H9 (cell line): ENCODE results near the gene MSL1. TPM values are rescaled to one million over a fixed set of nuclear protein-coding genes. Genes with fewer than 3 reads are reported as not detected.
A peak's percentile ranks its signal among the peaks of the same experiment; 100 is the strongest.

Experiments used
- DNase-seq: peaks from one replicate; pipeline ENCODE4 v3.0.0-alpha.2; 2017
- H2AFZ ChIP-seq: one replicate; pipeline ENCODE4 v1.6.1; 2013; ENCODE audit warnings: mild to moderate bottlenecking, low read length, control low read depth, moderate library complexity
- H2AK5ac ChIP-seq: 2 replicates; pipeline ENCODE4 v1.6.1; 2013; ENCODE audit warnings: low read length, control low read depth, mixed read lengths; ENCODE audit not compliant: insufficient read length
- H2BK120ac ChIP-seq: one replicate; pipeline ENCODE4 v1.6.1; 2013; ENCODE audit warnings: low read depth, mild to moderate bottlenecking, low read length, control low read depth, inconsistent platforms; ENCODE audit not compliant: poor library complexity, severe bottlenecking
- H2BK12ac ChIP-seq: 2 replicates; pipeline ENCODE4 v1.6.1; 2013; ENCODE audit warnings: low read length, control low read depth, mixed read lengths, low read depth; ENCODE audit not compliant: insufficient read length
- H2BK15ac ChIP-seq: 2 replicates; pipeline ENCODE4 v1.6.1; 2013; ENCODE audit warnings: low read depth, low read length, control low read depth
- H2BK20ac ChIP-seq: one replicate; pipeline ENCODE4 v1.6.1; 2013; ENCODE audit warnings: low read depth, mild to moderate bottlenecking, low read length, control low read depth, inconsistent platforms; ENCODE audit not compliant: poor library complexity, severe bottlenecking
- H2BK5ac ChIP-seq: 2 replicates; pipeline ENCODE4 v1.6.1; 2013; ENCODE audit warnings: low read length, control low read depth, mixed read lengths; ENCODE audit not compliant: insufficient read length
- H3K14ac ChIP-seq: 2 replicates; pipeline ENCODE4 v1.6.1; 2013; ENCODE audit warnings: low read length, control low read depth; ENCODE audit not compliant: insufficient read depth
- H3K18ac ChIP-seq: 2 replicates; pipeline ENCODE4 v1.6.1; 2013; ENCODE audit warnings: low read depth, mild to moderate bottlenecking, mixed read lengths, low read length, control low read depth; ENCODE audit not compliant: insufficient read length
- H3K23ac ChIP-seq: 2 replicates; pipeline ENCODE4 v1.6.1; 2013; ENCODE audit warnings: low read length, control low read depth, mixed read lengths, low read depth; ENCODE audit not compliant: insufficient read length
- H3K23me2 ChIP-seq: 2 replicates; pipeline ENCODE4 v1.6.1; 2013; ENCODE audit warnings: low read depth, mild to moderate bottlenecking, mixed read lengths, low read length, control low read depth; ENCODE audit not compliant: insufficient read length, poor library complexity, severe bottlenecking
- H3K27ac ChIP-seq: 2 replicates; pipeline ENCODE4 v1.5.1; 2013; ENCODE audit warnings: low read length, control low read depth, mixed read lengths, low read depth; ENCODE audit not compliant: insufficient read length
- H3K27me3 ChIP-seq: 2 replicates; pipeline ENCODE4 v1.6.1; 2013; ENCODE audit warnings: low read length, control low read depth, inconsistent platforms; ENCODE audit not compliant: insufficient read depth
- H3K4ac ChIP-seq: 2 replicates; pipeline ENCODE4 v1.6.1; 2013; ENCODE audit warnings: low read depth, mild to moderate bottlenecking, control low read depth, inconsistent platforms, low read length, moderate library complexity
- H3K4me1 ChIP-seq: 2 replicates; pipeline ENCODE4 v1.6.1; 2013; ENCODE audit warnings: low read length, control low read depth, inconsistent platforms; ENCODE audit not compliant: insufficient read depth
- H3K4me2 ChIP-seq: 2 replicates; pipeline ENCODE4 v1.6.1; 2013; ENCODE audit warnings: low read length, control low read depth, mixed read lengths; ENCODE audit not compliant: insufficient read length, insufficient read depth
- H3K56ac ChIP-seq: 2 replicates; pipeline ENCODE4 v1.6.1; 2013; ENCODE audit warnings: low read depth, mild to moderate bottlenecking, mixed read lengths, low read length, control low read depth; ENCODE audit not compliant: insufficient read length
- H3K79me1 ChIP-seq: 2 replicates; pipeline ENCODE4 v1.6.1; 2013; ENCODE audit warnings: low read depth, mild to moderate bottlenecking, moderate library complexity, low read length, control low read depth, inconsistent platforms; ENCODE audit not compliant: insufficient read depth, poor library complexity, severe bottlenecking
- H3K79me2 ChIP-seq: 2 replicates; pipeline ENCODE4 v1.6.1; 2013; ENCODE audit warnings: low read length, control low read depth, inconsistent platforms; ENCODE audit not compliant: insufficient read depth
- H3K9ac ChIP-seq: 2 replicates; pipeline ENCODE4 v1.6.1; 2013; ENCODE audit warnings: low read length, control low read depth, mixed read lengths; ENCODE audit not compliant: insufficient read length; ENCODE audit errors: extremely low read depth
- H3K9me3 ChIP-seq: one replicate; pipeline ENCODE4 v1.6.1; 2013; ENCODE audit warnings: low read depth, low read length, inconsistent platforms; ENCODE audit not compliant: control insufficient read depth
- H3T11ph ChIP-seq: one replicate; pipeline ENCODE4 v1.6.1; 2013; ENCODE audit warnings: mild to moderate bottlenecking, low read length, control low read depth, inconsistent platforms
- H4K20me1 ChIP-seq: one replicate; pipeline ENCODE4 v1.6.1; 2013; ENCODE audit not compliant: control insufficient read depth, insufficient read length, insufficient read depth
- H4K5ac ChIP-seq: 2 replicates; pipeline ENCODE4 v1.6.1; 2013; ENCODE audit warnings: low read depth, mild to moderate bottlenecking, mixed read lengths, low read length, control low read depth; ENCODE audit not compliant: insufficient read length
- H4K8ac ChIP-seq: replicated peaks from 2 replicates; pipeline ENCODE4 v1.6.1; 2013; ENCODE audit warnings: low read length, control low read depth, mixed read lengths, low read depth; ENCODE audit not compliant: insufficient read length
- H4K91ac ChIP-seq: 2 replicates; pipeline ENCODE4 v1.6.1; 2013; ENCODE audit warnings: low read depth, mild to moderate bottlenecking, moderate library complexity, mixed read lengths, low read length, control low read depth; ENCODE audit not compliant: insufficient read length
- H3K27ac Mint-ChIP-seq, 3 experiments: 2 replicates in 2 of 3; 3 replicates in 1 of 3; pipeline ENCODE4 v1.8.0; 2020 to 2021; ENCODE audit warnings: mixed read lengths in 3 of 3, mild to moderate bottlenecking in 1 of 3, moderate library complexity in 1 of 3
- H3K27me3 Mint-ChIP-seq: 2 replicates; pipeline ENCODE4 v1.8.0; 2021; ENCODE audit warnings: low read depth, mild to moderate bottlenecking, moderate library complexity, mixed read lengths
- H3K36me3 Mint-ChIP-seq, 3 experiments: 2 replicates in 2 of 3; 3 replicates in 1 of 3; pipeline ENCODE4 v1.8.0; 2020 to 2021; ENCODE audit warnings: low read depth in 3 of 3, mixed read lengths in 3 of 3; ENCODE audit not compliant: insufficient read depth in 1 of 3
- H3K4me1 Mint-ChIP-seq, 2 experiments: 2 replicates each; pipeline ENCODE4 v1.8.0; 2020; ENCODE audit warnings: mixed read lengths in 2 of 2
- H3K4me3 Mint-ChIP-seq, 2 experiments: 2 replicates in 1 of 2; 3 replicates in 1 of 2; pipeline ENCODE4 v1.8.0; 2020 to 2021; ENCODE audit warnings: mild to moderate bottlenecking in 2 of 2, mixed read lengths in 2 of 2, moderate library complexity in 1 of 2
- H3K9me3 Mint-ChIP-seq, 2 experiments: 2 replicates in 1 of 2; 3 replicates in 1 of 2; pipeline ENCODE4 v1.8.0; 2020; ENCODE audit warnings: mild to moderate bottlenecking in 2 of 2, mixed read lengths in 2 of 2, moderate library complexity in 1 of 2
- CTCF ChIP-seq: fragments of 200-600 bp; sonication (generic); conservative IDR thresholded peaks from 3 replicates; pipeline ENCODE4 v1.8.0; 2021; ENCODE audit warnings: antibody characterized with exemption, mild to moderate bottlenecking
- WGBS: extraction: QIAGEN DNeasy Blood & Tissue Kit; methylation state at CpG from one replicate; pipeline ENCODE4 v1.1.7; 2013; ENCODE audit warnings: missing lambda C conversion rate, low lambda C conversion rate, mixed read lengths; ENCODE audit not compliant: insufficient read length; ENCODE audit errors: extremely low coverage; 5-methylcytosine and 5-hydroxymethylcytosine counted together
- total RNA-seq: library from RNA; stranded (reverse); gene quantifications from 2 replicates; pipeline ENCODE4 v1.2.1, GENCODE V29; 2021

Gene MSL1
- total RNA-seq, 1 experiment from 2014 or later = 105 TPM

- Histone ChIP-seq H3K79me1 (no peaks in the 10 kb centered on the region), H3K14ac (no peak within 1 kb of the TSS), H3K56ac (no peak within 1 kb of the TSS), H3K27me3 (no peaks in the 10 kb centered on the region; the same call in 1 of the 2 replicates), H3K27ac (no peak within 1 kb of the TSS), H2BK20ac (no peak within 1 kb of the TSS), H2BK120ac (no peak within 1 kb of the TSS), H4K20me1 (peaks cover 2% of the 10 kb centered on the region), H2BK5ac (no peak within 1 kb of the TSS), H3K9ac (no peak within 1 kb of the TSS), H3T11ph (no peak within 1 kb of the TSS), H4K5ac (no peak within 1 kb of the TSS), H4K8ac (no peak within 1 kb of the TSS), H3K4me1 (peaks cover 5% of the 10 kb centered on the region; the same call in 1 of the 2 replicates), H2AFZ (no peak within 1 kb of the TSS), H4K91ac (no peak within 1 kb of the TSS), H2BK15ac (no peak within 1 kb of the TSS), H3K18ac (no peak within 1 kb of the TSS), H2BK12ac (no peak within 1 kb of the TSS), H3K23ac (no peak within 1 kb of the TSS), H3K4me2 (peak within 1 kb of the TSS; percentile 47), H3K4ac (no peak within 1 kb of the TSS), H3K9me3 (no peaks in the 10 kb centered on the region), H3K79me2 (no peaks in the 10 kb centered on the region), H3K23me2 (no peaks in the 10 kb centered on the region), H2AK5ac (no peak within 1 kb of the TSS)
- no peak for TF ChIP-seq CTCF
- Mint-ChIP-seq H3K4me3 (peak within 1 kb of the TSS; percentile 51 to 75), H3K27ac (peak within 1 kb of the TSS in 2 of 3 experiments; percentile 28 to 40; a peak in 1 of 7 replicates), H3K36me3 (peaks cover 15 to 41% (median 30%) of the 10 kb centered on the region in 3 experiments), H3K9me3 (no peaks in the 10 kb centered on the region), H3K27me3 (no peaks in the 10 kb centered on the region; the same call in 1 of the 2 replicates), H3K4me1 (peaks cover 25 to 33% of the 10 kb centered on the region in 2 experiments)
- no CpG with 5 or more reads among the region's 57 CpGs for WGBS
- DNase-seq = peak; percentile 91
Measured at GRCh38 chr17:40177275-40177874, 55.6 kb downstream of the MSL1 start, which contains the start of gene RAPGEFL1. TSS of gene RAPGEFL1 (plus strand) at chr17:40177470. CDS start at chr17:40177862, 392 bp downstream.
